H1 (cell line): ENCODE results near the gene SEMA4D.

Source experiments
- CTCF ChIP-seq, 3 experiments: IDR thresholded peaks; 1 replicate in 2 of 3; 2 replicates in 1 of 3; pipeline versions ENCODE4 v1.5.1 to v1.6.1; 2011; ENCODE audit warnings: low read length in 3 of 3, mild to moderate bottlenecking in 3 of 3, inconsistent platforms in 2 of 3, low read depth in 1 of 3, moderate library complexity in 1 of 3; ENCODE audit not compliant: insufficient read depth in 1 of 3; ENCODE audit errors: control extremely low read depth in 1 of 3
- EZH2 ChIP-seq: fragments of 200-600 bp; sonication (generic); IDR thresholded peaks from 2 replicates; pipeline ENCODE4 v1.7.1; 2012; ENCODE audit warnings: low read depth, mild to moderate bottlenecking, moderate library complexity, low read length, inconsistent platforms; ENCODE audit not compliant: severe bottlenecking
- JUN ChIP-seq: IDR thresholded peaks from 2 replicates; pipeline ENCODE4 v1.6.1; 2011; ENCODE audit warnings: low read depth, mild to moderate bottlenecking, improper control_type of control experiment, low read length
- POLR2A ChIP-seq, 2 experiments: IDR thresholded peaks; 1 replicate in 1 of 2; 2 replicates in 1 of 2; pipeline ENCODE4 v1.6.1; 2011; ENCODE audit warnings: low read depth in 2 of 2, low read length in 2 of 2, mild to moderate bottlenecking in 2 of 2; ENCODE audit errors: control extremely low read depth in 1 of 2
- POLR2AphosphoS5 ChIP-seq: IDR thresholded peaks from 2 replicates; pipeline ENCODE4 v1.6.1; 2011; ENCODE audit warnings: low read depth, low read length
- SP2 ChIP-seq: IDR thresholded peaks from 2 replicates; pipeline ENCODE4 v1.6.1; 2012; ENCODE audit warnings: mild to moderate bottlenecking, low read length, inconsistent platforms
- ZNF274 ChIP-seq: IDR thresholded peaks from 2 replicates; pipeline ENCODE4 v1.7.0; 2012; ENCODE audit warnings: low read length, borderline replicate concordance; ENCODE audit errors: extremely low read depth

- TF ChIP-seq POLR2A (IDR thresholded peaks at IDR 0.05; ENCODE audit: control extremely low read depth in 1 of 2, low read depth in 2 of 2, low read length in 2 of 2) (no peak), EZH2 (no peak), POLR2AphosphoS5 (no peak), CTCF (IDR thresholded peaks at IDR 0.05; ENCODE audit: control extremely low read depth in 1 of 3, insufficient read depth in 1 of 3, low read depth in 1 of 3, low read length in 3 of 3) (no peak), JUN (no peak), SP2 (no peak), ZNF274 (no peak)
Observed at GRCh38 chr9:89539374-89539773, 41.5 kb upstream of the SEMA4D start.
